ENCODE results near the gene HTT-AS.

The HTT-AS gene

GRCh38 chr4:3074078-3074845 lies at the start of gene HTT-AS, which contains the start of gene HTT:
Gene HTT-AS, minus strand, starts transcription at chr4:3074538.
Gene HTT, plus strand, starts transcription at chr4:3074681. Its CDS starts 145 bp downstream, at chr4:3074826.
- no peaks in the 10 kb centered on the region for H3K27me3 ChIP-seq (ENCODE audit: control insufficient read depth, insufficient read depth, low read length)
- TF ChIP-seq CTCF (IDR thresholded peaks at IDR 0.05): peak; percentile 22
- no peaks in the 10 kb centered on the region for H3K36me3 ChIP-seq (ENCODE audit: control insufficient read depth, insufficient read depth, low read length)
- peak within 1 kb of the TSS; percentile 86 for H2AFZ ChIP-seq
- no peaks in the 10 kb centered on the region for H3K9me3 ChIP-seq (ENCODE audit: control insufficient read depth, low read length)
- peaks cover 13% of the 10 kb centered on the region for H3K79me2 ChIP-seq
- no peak within 1 kb of the TSS for H3K9ac ChIP-seq
- H3K4me1 ChIP-seq: no peaks in the 10 kb centered on the region
- H3K4me3 ChIP-seq (ENCODE audit: low read depth, low read length): peak within 1 kb of the TSS; percentile 82
- H3K4me2 ChIP-seq (ENCODE audit: low read length): peak within 1 kb of the TSS; percentile 87
- peak within 1 kb of the TSS; percentile 73 for H3K27ac ChIP-seq

- no peak overlapping the region for H3K27ac ChIP-seq
- H3K79me2 ChIP-seq: no peaks in the 10 kb centered on the region
- H2AFZ ChIP-seq: no peak overlapping the region
- no peak overlapping the region for H3K4me3 ChIP-seq (ENCODE audit: low read depth, low read length)
- H3K9me3 ChIP-seq (ENCODE audit: control insufficient read depth, low read length): no peaks in the 10 kb centered on the region
- no peaks in the 10 kb centered on the region for H3K36me3 ChIP-seq (ENCODE audit: control insufficient read depth, insufficient read depth, low read length)
- no peak overlapping the region for H3K4me2 ChIP-seq (ENCODE audit: low read length)
- H3K27me3 ChIP-seq (ENCODE audit: control insufficient read depth, insufficient read depth, low read length): no peaks in the 10 kb centered on the region
- H3K4me1 ChIP-seq: no peaks in the 10 kb centered on the region
- no peak overlapping the region for H3K9ac ChIP-seq
- TF ChIP-seq CTCF (IDR thresholded peaks at IDR 0.05): no peak
Measured at GRCh38 chr4:3123181-3123671, 48.9 kb upstream of the HTT-AS start.

DNA sequence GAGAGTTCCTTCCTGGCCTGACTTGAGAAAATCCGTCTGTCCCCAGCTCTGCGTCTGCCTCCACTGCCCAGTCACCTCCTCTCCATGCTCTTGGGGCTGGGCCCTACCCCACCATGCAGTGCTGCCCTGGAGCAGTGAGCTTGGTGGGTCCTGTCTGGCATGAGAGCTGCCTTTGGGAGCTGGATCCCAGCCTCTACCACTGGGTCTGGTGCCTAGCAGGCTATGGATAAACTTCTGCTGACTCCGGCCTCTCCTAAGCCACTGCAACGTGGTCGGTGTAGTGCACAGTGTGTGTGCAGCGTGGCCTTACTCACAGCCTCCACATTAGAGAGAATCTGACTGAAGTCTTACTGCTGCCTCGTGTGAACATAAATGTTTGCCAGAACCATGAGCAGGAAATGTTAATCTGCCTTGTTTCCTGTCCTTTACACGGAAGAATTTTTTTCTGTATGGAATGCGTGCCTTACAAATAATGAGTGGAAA lies 47.8 kb upstream of the HTT-AS start:
- no peak overlapping the region for H2AFZ ChIP-seq
- no peak for TF ChIP-seq CTCF (IDR thresholded peaks at IDR 0.05)
- H3K79me2 ChIP-seq: no peaks in the 10 kb centered on the region
- H3K9ac ChIP-seq: no peak overlapping the region
- H3K36me3 ChIP-seq (ENCODE audit: control insufficient read depth, insufficient read depth, low read length): no peaks in the 10 kb centered on the region
- H3K9me3 ChIP-seq (ENCODE audit: control insufficient read depth, low read length): no peaks in the 10 kb centered on the region
- H3K4me2 ChIP-seq (ENCODE audit: low read length): no peak overlapping the region
- H3K4me1 ChIP-seq: no peaks in the 10 kb centered on the region
- no peaks in the 10 kb centered on the region for H3K27me3 ChIP-seq (ENCODE audit: control insufficient read depth, insufficient read depth, low read length)
- no peak overlapping the region for H3K4me3 ChIP-seq (ENCODE audit: low read depth, low read length)
- no peak overlapping the region for H3K27ac ChIP-seq

- Histone ChIP-seq H2AFZ (no peak overlapping the region), H3K9ac (no peak overlapping the region), H3K27ac (no peak overlapping the region), H3K4me1 (no peaks in the 10 kb centered on the region), H3K27me3 (ENCODE audit: control insufficient read depth, insufficient read depth, low read length) (no peaks in the 10 kb centered on the region), H3K4me3 (ENCODE audit: low read depth, low read length) (no peak overlapping the region), H3K9me3 (ENCODE audit: control insufficient read depth, low read length) (no peaks in the 10 kb centered on the region), H3K4me2 (ENCODE audit: low read length) (no peak overlapping the region), H3K79me2 (no peaks in the 10 kb centered on the region), H3K36me3 (ENCODE audit: control insufficient read depth, insufficient read depth, low read length) (no peaks in the 10 kb centered on the region)
- TF ChIP-seq CTCF (IDR thresholded peaks at IDR 0.05): no peak
Measured at GRCh38 chr4:3121596-3121995, 47.3 kb upstream of the HTT-AS start.
